ENCODE results near the gene TACC3.
A peak's percentile ranks its signal among the peaks of the same experiment; 100 is the strongest.

The TACC3 gene

DNA sequence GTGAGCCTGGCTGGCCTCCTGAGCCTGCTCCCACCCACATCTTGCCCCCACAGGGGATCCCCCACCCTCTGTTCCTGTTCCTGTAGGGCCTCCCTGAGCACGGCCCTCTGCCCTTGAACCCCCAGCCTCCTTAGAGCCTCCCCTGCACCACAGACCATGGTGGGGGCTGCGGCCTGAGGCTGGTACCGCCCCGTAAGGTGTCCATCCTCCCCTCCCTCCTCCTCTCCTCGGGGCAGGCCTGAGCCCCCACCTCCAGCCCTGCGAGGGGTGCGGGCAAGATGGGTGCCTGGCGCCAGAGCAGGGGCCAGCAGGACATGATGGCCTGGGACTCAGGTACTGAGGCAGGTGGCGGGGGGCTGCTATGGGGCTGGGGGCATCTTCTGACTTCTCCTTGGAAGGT lies 43.3 kb downstream of the TACC3 start:
- Histone ChIP-seq H2BK12ac (ENCODE audit: low read length in 2 of 2) (no peak overlapping the region), H3K18ac (ENCODE audit: low read depth in 1 of 2, low read length in 2 of 2) (no peak overlapping the region), H4K91ac (ENCODE audit: low read length) (peak overlapping the region; percentile 54), H3K4me1 (ENCODE audit: control insufficient read depth, insufficient read depth, low read depth, low read length) (peaks cover 50% of the 10 kb centered on the region), H3K27me3 (ENCODE audit: control insufficient read depth in 1 of 2, insufficient read depth in 1 of 2, low read length in 2 of 2) (peaks cover under 1 to 40% of the 10 kb centered on the region in 2 experiments), H3K9me3 (ENCODE audit: control insufficient read depth, low read length) (no peaks in the 10 kb centered on the region), H2BK15ac (ENCODE audit: low read depth, poor library complexity, severe bottlenecking) (no peak overlapping the region), H3K23ac (ENCODE audit: low read length in 2 of 2) (no peak overlapping the region), H3K36me3 (ENCODE audit: control insufficient read depth in 1 of 2, insufficient read depth in 2 of 2, low read depth in 1 of 2, low read length in 2 of 2) (no peaks in the 10 kb centered on the region), H2AK5ac (ENCODE audit: low read length, severe bottlenecking) (no peak overlapping the region), H3K27ac (ENCODE audit: low read length, poor library complexity, severe bottlenecking) (no peak overlapping the region), H2BK5ac (ENCODE audit: low read depth, low read length, poor library complexity, severe bottlenecking) (no peak overlapping the region), H3K14ac (ENCODE audit: low read length in 2 of 2) (no peak overlapping the region), H3K9ac (ENCODE audit: low read length) (no peak overlapping the region), H4K8ac (ENCODE audit: low read length) (no peak overlapping the region), H3K4ac (ENCODE audit: low read depth in 1 of 2, low read length in 2 of 2) (no peak overlapping the region), H2AFZ (ENCODE audit: low read depth, low read length) (no peak overlapping the region), H3K79me1 (replicated peaks; ENCODE audit: low read length, poor library complexity, severe bottlenecking) (no peaks in the 10 kb centered on the region), H3K4me2 (ENCODE audit: low read length, poor library complexity, severe bottlenecking) (no peak overlapping the region), H3K4me3 (ENCODE audit: insufficient read depth in 1 of 2, low read depth in 1 of 2, low read length in 2 of 2) (no peak overlapping the region), H2BK120ac (ENCODE audit: low read depth, low read length) (no peak overlapping the region)
- 95% methylated on average over 9 of the region's 9 CpGs for WGBS
- no peak for DNase-seq

DNA sequence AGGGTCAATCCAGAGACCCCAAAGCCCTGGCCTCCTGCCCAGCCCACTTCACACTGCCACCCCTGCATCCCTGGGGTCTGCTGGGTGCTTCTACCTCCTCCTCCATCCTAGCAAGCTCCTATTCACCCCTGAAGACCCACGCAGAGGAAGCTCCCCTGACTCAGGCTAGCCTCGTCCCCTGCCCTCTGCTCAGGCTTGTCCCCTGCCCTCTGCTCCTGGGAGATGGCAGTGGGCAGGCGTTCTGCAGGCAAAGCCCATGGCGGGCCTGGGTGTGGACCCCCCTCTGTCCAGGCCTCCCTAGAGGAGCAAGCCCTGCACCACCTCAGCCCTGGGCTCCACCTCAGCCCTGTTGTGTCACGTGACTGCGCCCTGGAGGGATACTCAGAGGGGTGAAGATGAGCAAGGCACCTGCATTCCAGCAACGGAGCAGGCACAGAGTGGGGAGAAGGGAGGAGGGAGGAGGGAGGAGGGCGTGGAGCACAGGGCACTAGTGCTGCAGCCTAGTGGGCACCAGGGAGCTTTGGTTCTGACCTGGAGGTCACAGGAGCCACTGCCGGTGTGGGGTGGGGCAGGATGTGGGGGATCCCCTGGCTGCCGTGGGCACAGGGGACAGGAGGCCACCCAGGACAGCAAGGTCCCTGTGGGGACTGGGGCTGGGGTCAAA lies 44.2 kb downstream of the TACC3 start:
- no peak overlapping the region for H3K14ac ChIP-seq (ENCODE audit: low read length in 2 of 2)
- no peak overlapping the region for H3K4me2 ChIP-seq (ENCODE audit: low read length, poor library complexity, severe bottlenecking)
- H4K8ac ChIP-seq (ENCODE audit: low read length) = no peak overlapping the region
- H3K4me3 ChIP-seq (ENCODE audit: insufficient read depth in 1 of 2, low read depth in 1 of 2, low read length in 2 of 2) = no peak overlapping the region
- H3K9me3 ChIP-seq (ENCODE audit: control insufficient read depth, low read length) = no peaks in the 10 kb centered on the region
- no peak for DNase-seq
- H2BK120ac ChIP-seq (ENCODE audit: low read depth, low read length) = no peak overlapping the region
- no peak overlapping the region for H3K18ac ChIP-seq (ENCODE audit: low read depth in 1 of 2, low read length in 2 of 2)
- peaks cover 45% of the 10 kb centered on the region for H3K4me1 ChIP-seq (ENCODE audit: control insufficient read depth, insufficient read depth, low read depth, low read length)
- 79% methylated on average over 10 of the region's 10 CpGs for WGBS
- no peak overlapping the region for H2BK12ac ChIP-seq (ENCODE audit: low read length in 2 of 2)
- no peak overlapping the region for H3K27ac ChIP-seq (ENCODE audit: low read length, poor library complexity, severe bottlenecking)
- H2BK5ac ChIP-seq (ENCODE audit: low read depth, low read length, poor library complexity, severe bottlenecking) = no peak overlapping the region
- H2AFZ ChIP-seq (ENCODE audit: low read depth, low read length) = no peak overlapping the region
- peak overlapping the region; percentile 54 for H4K91ac ChIP-seq (ENCODE audit: low read length)
- peaks cover 3 to 46% of the 10 kb centered on the region in 2 experiments for H3K27me3 ChIP-seq (ENCODE audit: control insufficient read depth in 1 of 2, insufficient read depth in 1 of 2, low read length in 2 of 2)
- H3K9ac ChIP-seq (ENCODE audit: low read length) = no peak overlapping the region
- H3K23ac ChIP-seq (ENCODE audit: low read length in 2 of 2) = no peak overlapping the region
- H2AK5ac ChIP-seq (ENCODE audit: low read length, severe bottlenecking) = no peak overlapping the region
- H3K36me3 ChIP-seq (ENCODE audit: control insufficient read depth in 1 of 2, insufficient read depth in 2 of 2, low read depth in 1 of 2, low read length in 2 of 2) = no peaks in the 10 kb centered on the region
- H3K4ac ChIP-seq (ENCODE audit: low read depth in 1 of 2, low read length in 2 of 2) = no peak overlapping the region
- no peak overlapping the region for H2BK15ac ChIP-seq (ENCODE audit: low read depth, poor library complexity, severe bottlenecking)
- no peaks in the 10 kb centered on the region for H3K79me1 ChIP-seq (replicated peaks; ENCODE audit: low read length, poor library complexity, severe bottlenecking)

- 24% methylated on average over 38 of the region's 41 CpGs for WGBS
- no peak overlapping the region for H3K14ac ChIP-seq (ENCODE audit: low read length in 2 of 2)
- no peak overlapping the region for H2BK120ac ChIP-seq (ENCODE audit: low read depth, low read length)
- no peak for DNase-seq
- peak overlapping the region; percentile 54 for H4K91ac ChIP-seq (ENCODE audit: low read length)
- no peak overlapping the region for H2BK15ac ChIP-seq (ENCODE audit: low read depth, poor library complexity, severe bottlenecking)
- H3K4me2 ChIP-seq (ENCODE audit: low read length, poor library complexity, severe bottlenecking) = peak overlapping the region; percentile 85
- H4K8ac ChIP-seq (ENCODE audit: low read length) = peak overlapping the region; percentile 64
- peaks cover 49% of the 10 kb centered on the region for H3K4me1 ChIP-seq (ENCODE audit: control insufficient read depth, insufficient read depth, low read depth, low read length)
- H2AFZ ChIP-seq (ENCODE audit: low read depth, low read length) = no peak overlapping the region
- H3K23ac ChIP-seq (ENCODE audit: low read length in 2 of 2) = peak overlapping the region in 1 of 2 experiments; percentile 23
- H3K36me3 ChIP-seq (ENCODE audit: control insufficient read depth in 1 of 2, insufficient read depth in 2 of 2, low read depth in 1 of 2, low read length in 2 of 2) = no peaks in the 10 kb centered on the region
- no peak overlapping the region for H3K27ac ChIP-seq (ENCODE audit: low read length, poor library complexity, severe bottlenecking)
- H2AK5ac ChIP-seq (ENCODE audit: low read length, severe bottlenecking) = peak overlapping the region; percentile 9
- H3K4ac ChIP-seq (ENCODE audit: low read depth in 1 of 2, low read length in 2 of 2) = peak overlapping the region in 1 of 2 experiments; percentile 34
- peak overlapping the region in 1 of 2 experiments; percentile 25 for H2BK12ac ChIP-seq (ENCODE audit: low read length in 2 of 2)
- peaks cover 3 to 54% of the 10 kb centered on the region in 2 experiments for H3K27me3 ChIP-seq (ENCODE audit: control insufficient read depth in 1 of 2, insufficient read depth in 1 of 2, low read length in 2 of 2)
- peak overlapping the region in 1 of 2 experiments; percentile 51 for H3K4me3 ChIP-seq (ENCODE audit: insufficient read depth in 1 of 2, low read depth in 1 of 2, low read length in 2 of 2)
- H3K18ac ChIP-seq (ENCODE audit: low read depth in 1 of 2, low read length in 2 of 2) = peak overlapping the region in 1 of 2 experiments; percentile 32
- no peaks in the 10 kb centered on the region for H3K9me3 ChIP-seq (ENCODE audit: control insufficient read depth, low read length)
- no peak overlapping the region for H3K9ac ChIP-seq (ENCODE audit: low read length)
- H2BK5ac ChIP-seq (ENCODE audit: low read depth, low read length, poor library complexity, severe bottlenecking) = no peak overlapping the region
- no peaks in the 10 kb centered on the region for H3K79me1 ChIP-seq (replicated peaks; ENCODE audit: low read length, poor library complexity, severe bottlenecking)
These were observed 45.1 kb downstream of the TACC3 start for GRCh38 chr4:1766106-1767060.

Data from mesenchymal stem cell (in vitro differentiated cells and primary cell).